Activated CD8-positive, alpha-beta memory T cell treated with anti-CD3 and anti-CD28 coated beads, Interleukin-2, amount 10 ng/mL, durations not matched to agents 7 days and 5 days (primary cell): ENCODE results near the gene YIF1A. TPM values are rescaled to one million over a fixed set of nuclear protein-coding genes. Genes with fewer than 3 reads are reported as not detected.

Source experiments
- ATAC-seq: fragments of 150-1000 bp; cut with Tn5 transposase; one replicate; pipeline ENCODE4 v1.10.0; 2021; ENCODE audit warnings: moderate library complexity
- CTCF ChIA-PET: fragments of 350-600 bp; sonication (Branson Sonifier 250); formaldehyde crosslinking; loops from one replicate; lab custom pipeline; 2021; ENCODE audit warnings: antibody characterized with exemption; lab: Charles Lee
- DNase-seq: peaks from one replicate; pipeline ENCODE4 v3.0.0-alpha.2; 2020
- H3K27ac Mint-ChIP-seq: one replicate; pipeline ENCODE4 v1.8.0; 2021; ENCODE audit warnings: mild to moderate bottlenecking, mixed read lengths
- H3K27me3 Mint-ChIP-seq: one replicate; pipeline ENCODE4 v1.8.0; 2021; ENCODE audit warnings: mixed read lengths
- H3K36me3 Mint-ChIP-seq: one replicate; pipeline ENCODE4 v1.8.0; 2021; ENCODE audit warnings: mild to moderate bottlenecking, mixed read lengths
- H3K4me1 Mint-ChIP-seq: one replicate; pipeline ENCODE4 v1.8.0; 2021; ENCODE audit warnings: mixed read lengths
- H3K4me3 Mint-ChIP-seq: one replicate; pipeline ENCODE4 v1.8.0; 2021; ENCODE audit warnings: mild to moderate bottlenecking, moderate library complexity, mixed read lengths
- H3K9me3 Mint-ChIP-seq: one replicate; pipeline ENCODE4 v1.8.0; 2022; ENCODE audit warnings: low read depth, mixed read lengths
- total RNA-seq, 2 experiments: library from RNA; stranded (reverse); gene quantifications; one replicate each; pipeline ENCODE4 v1.2.3, GENCODE V29; 2021

The YIF1A gene
- total RNA-seq, 2 experiments from 2014 or later = 56.5 to 73.9 TPM

DNA sequence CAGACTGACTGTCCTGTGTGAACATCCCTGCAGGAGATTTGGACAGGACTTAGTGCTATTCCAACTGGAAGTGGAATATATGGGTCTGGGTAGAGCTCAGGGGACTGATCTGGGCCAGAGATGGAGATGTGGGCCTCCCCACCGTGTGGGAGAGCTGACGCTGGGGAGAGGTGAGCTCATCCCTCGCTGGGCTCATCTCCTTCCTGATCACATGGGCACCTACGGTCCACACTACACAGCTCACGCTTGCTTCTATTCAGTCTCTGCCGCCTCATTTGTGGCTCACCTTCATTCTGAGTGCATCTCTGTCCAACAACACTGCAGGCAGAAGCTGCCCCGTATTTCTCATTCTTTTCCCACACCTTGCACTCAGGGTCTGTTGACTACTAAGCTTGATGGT is 37.1 kb downstream of the YIF1A start:
- ATAC-seq = no peak
- no peaks in the 10 kb centered on the region for H3K27me3 Mint-ChIP-seq
- CTCF ChIA-PET = interaction anchor here (0.9 to 1.4 kb wide), 3 partner anchors 11 to 31 kb away, joined by 3 to 5 read pairs (median 3); no protein-coding TSS in a partner anchor
- no peak for DNase-seq
- H3K27ac Mint-ChIP-seq = no peak overlapping the region
- H3K4me1 Mint-ChIP-seq = peaks cover 9% of the 10 kb centered on the region
- no peak overlapping the region for H3K4me3 Mint-ChIP-seq
- no peaks in the 10 kb centered on the region for H3K9me3 Mint-ChIP-seq
- H3K36me3 Mint-ChIP-seq = no peaks in the 10 kb centered on the region

DNA sequence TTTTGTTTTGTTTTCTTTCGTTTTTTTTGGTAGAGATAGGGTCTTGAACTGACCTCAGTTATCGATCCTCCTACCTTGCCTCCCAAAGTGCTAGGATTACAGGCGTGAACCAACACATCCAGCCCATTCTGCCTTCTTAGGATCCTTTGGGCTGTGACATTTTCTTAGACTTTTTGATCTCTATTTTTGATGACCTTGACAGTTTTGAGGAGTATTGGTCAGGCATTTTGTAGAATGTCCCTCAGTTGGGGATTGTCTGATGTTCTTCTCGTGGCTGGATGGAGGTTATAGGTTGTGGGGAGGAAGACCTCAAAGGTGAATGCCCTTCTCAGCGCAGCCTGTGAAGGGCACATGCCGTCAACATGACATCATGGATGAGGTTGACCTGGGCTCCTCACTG is 40.0 kb downstream of the YIF1A start:
- H3K27ac Mint-ChIP-seq = no peak overlapping the region
- H3K36me3 Mint-ChIP-seq = no peaks in the 10 kb centered on the region
- CTCF ChIA-PET = no interaction called here
- no peak for DNase-seq
- H3K4me3 Mint-ChIP-seq = no peak overlapping the region
- H3K9me3 Mint-ChIP-seq = no peaks in the 10 kb centered on the region
- H3K27me3 Mint-ChIP-seq = no peaks in the 10 kb centered on the region
- ATAC-seq = no peak
- H3K4me1 Mint-ChIP-seq = no peaks in the 10 kb centered on the region

DNA sequence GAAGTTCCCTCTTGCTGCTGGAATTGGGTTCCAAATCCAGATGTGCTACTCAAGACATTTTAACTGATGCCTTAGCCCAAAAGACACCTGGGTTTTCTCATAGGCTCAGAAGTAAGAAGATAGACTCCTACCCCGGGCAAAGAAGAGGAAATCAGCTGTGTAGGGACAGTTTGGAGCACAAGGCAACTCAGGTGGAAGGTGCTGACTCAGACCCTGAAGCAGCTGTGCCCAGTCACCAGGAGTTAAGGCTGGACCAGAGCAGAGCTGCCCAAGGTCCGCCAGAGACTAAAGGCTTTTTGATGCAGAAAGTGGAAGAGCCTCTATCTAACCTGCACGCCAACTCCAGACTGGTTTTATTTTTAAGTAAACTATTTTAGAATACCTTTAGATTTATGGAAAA is 41.1 kb downstream of the YIF1A start:
- H3K4me1 Mint-ChIP-seq = no peaks in the 10 kb centered on the region
- no peak for DNase-seq
- CTCF ChIA-PET = interaction anchor here (3.1 kb wide), 1 partner anchor 25 kb away, joined by 8 read pairs; no protein-coding TSS in a partner anchor
- no peak for ATAC-seq
- no peak overlapping the region for H3K27ac Mint-ChIP-seq
- no peaks in the 10 kb centered on the region for H3K9me3 Mint-ChIP-seq
- H3K36me3 Mint-ChIP-seq = no peaks in the 10 kb centered on the region
- H3K4me3 Mint-ChIP-seq = no peak overlapping the region
- no peaks in the 10 kb centered on the region for H3K27me3 Mint-ChIP-seq

DNA sequence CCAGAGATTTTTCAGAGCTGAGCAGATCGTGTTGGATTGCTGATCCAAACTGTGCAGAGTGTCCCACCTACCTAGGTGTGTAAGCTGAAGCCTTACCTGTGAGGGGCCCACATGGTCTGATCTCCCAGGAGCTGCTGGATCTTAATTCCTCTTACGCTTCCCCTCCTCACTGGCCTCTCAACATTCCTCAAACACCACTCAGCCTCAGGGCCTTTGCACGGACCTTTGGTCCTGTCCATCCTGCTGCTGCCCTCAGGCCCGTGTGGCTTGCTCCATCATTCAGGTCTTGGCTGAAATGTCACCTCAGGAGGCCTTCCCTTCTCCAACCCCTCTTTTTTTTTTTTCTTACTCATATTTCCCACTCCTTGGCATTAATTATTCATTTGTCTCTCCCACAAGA is 41.6 kb downstream of the YIF1A start:
- no peaks in the 10 kb centered on the region for H3K27me3 Mint-ChIP-seq
- H3K27ac Mint-ChIP-seq = no peak overlapping the region

DNA sequence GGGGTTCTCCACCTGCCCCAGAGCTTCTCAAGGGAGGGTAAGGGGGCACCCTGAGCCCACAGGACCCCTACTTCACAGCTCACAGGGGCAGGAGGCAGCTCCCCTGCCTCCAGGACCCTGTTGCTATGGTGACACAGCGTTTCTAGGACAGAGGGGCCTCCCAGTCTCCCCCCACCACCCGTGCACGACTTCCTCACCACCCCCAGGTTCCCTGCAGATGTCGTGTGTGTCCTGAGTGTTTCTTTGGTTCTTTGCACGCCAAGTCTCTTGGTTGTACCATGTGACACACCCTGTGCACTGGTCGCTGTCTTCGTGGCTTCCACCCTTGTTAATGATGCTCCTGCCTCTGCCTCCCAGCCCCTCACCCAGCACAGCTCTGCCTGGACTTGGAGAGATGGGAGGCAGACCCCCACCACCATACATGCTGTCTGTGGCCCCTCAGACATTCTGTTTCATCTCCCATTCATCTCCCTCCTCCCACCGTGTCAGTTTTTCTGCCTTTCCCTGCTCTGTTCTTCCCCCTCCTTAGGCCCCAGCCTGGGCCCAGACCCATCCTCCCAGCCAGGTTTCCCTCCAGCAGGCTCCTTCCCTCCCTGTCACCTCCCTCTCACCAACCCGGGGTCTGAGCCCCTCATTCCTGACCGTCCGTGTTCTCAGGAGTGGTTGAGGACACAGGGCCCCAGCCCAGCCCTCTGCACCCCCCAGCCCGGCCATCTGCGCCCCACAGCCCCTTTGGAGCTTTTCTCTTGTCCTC is 45.0 kb downstream of the YIF1A start:
- no peaks in the 10 kb centered on the region for H3K9me3 Mint-ChIP-seq
- no peaks in the 10 kb centered on the region for H3K4me1 Mint-ChIP-seq
- no peak overlapping the region for H3K4me3 Mint-ChIP-seq
- ATAC-seq (peak; percentile 21), DNase-seq (no peak)
- no peaks in the 10 kb centered on the region for H3K27me3 Mint-ChIP-seq
- CTCF ChIA-PET = interaction anchor here (1.5 kb wide), 1 partner anchor 15 kb away, joined by 3 read pairs; no protein-coding TSS in a partner anchor
- peak overlapping the region; percentile 9 for H3K27ac Mint-ChIP-seq
- H3K36me3 Mint-ChIP-seq = peaks cover 5% of the 10 kb centered on the region

More for the DNA sequence above, 41.6 kb downstream of the YIF1A start:
- DNase-seq (no peak), ATAC-seq (no peak)
- Mint-ChIP-seq H3K36me3 (no peaks in the 10 kb centered on the region), H3K9me3 (no peaks in the 10 kb centered on the region), H3K4me1 (no peaks in the 10 kb centered on the region), H3K4me3 (no peak overlapping the region)
- CTCF ChIA-PET = interaction anchor here (3.1 kb wide), 1 partner anchor 25 kb away, joined by 8 read pairs; no protein-coding TSS in a partner anchor

DNA sequence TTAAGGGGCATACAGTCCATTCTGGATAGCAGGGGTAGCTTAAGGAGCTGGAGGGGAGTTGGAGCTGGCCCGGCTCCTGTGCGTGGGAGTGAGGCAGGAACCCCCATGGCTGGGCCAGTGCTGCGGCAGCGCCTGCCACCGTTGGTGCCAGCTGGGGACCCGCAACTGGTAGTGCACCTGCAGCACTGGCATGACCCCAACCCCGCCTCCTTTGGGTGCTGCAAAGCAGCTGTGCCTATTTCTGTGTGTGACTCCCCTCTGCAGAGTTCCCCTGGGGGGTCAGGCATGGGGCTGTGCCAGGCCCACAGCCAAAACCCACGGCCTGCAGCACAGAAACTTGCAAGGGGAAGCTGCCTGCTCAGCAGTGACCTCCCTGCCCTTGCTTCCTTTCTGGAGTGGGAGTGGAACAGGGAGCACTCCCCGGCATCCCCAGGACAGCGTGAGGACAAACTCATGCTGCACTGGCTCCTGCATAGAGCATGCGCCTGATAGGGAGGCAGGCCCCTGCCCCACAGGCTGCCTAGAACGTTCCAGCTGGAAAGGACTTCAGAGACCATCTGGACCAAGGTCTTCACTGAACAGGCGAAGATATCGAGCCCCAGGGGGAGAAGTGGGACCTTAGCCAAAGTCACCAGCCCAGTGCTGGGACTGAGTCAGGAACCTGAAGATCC is 46.7 kb downstream of the YIF1A start:
- DNase-seq (no peak), ATAC-seq (no peak)
- peaks cover 5% of the 10 kb centered on the region for H3K36me3 Mint-ChIP-seq
- CTCF ChIA-PET = interaction anchor here (0.9 kb wide), 1 partner anchor 23 kb away, joined by 3 read pairs; no protein-coding TSS in a partner anchor
- no peaks in the 10 kb centered on the region for H3K27me3 Mint-ChIP-seq
- no peaks in the 10 kb centered on the region for H3K4me1 Mint-ChIP-seq
- no peak overlapping the region for H3K27ac Mint-ChIP-seq
- no peak overlapping the region for H3K4me3 Mint-ChIP-seq
- H3K9me3 Mint-ChIP-seq = no peaks in the 10 kb centered on the region

DNA sequence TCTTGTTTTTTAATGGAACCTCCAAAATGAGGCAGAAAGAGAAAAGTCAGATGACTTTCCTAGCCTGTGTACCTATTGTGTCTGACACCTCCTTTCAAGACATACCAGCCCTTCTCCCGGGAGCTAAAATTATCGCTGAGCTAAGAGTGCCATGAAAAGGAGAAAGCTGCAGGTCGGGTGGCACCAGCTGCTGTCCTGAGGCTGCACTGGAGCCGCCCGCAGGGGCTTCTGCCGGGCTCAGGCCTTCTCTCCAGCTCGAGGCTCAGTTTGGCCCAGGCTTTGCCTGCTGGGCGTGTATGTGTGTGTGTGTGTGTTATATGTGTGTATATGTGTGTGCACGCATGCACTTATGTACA is 48.2 kb downstream of the YIF1A start:
- DNase-seq = no peak
- Mint-ChIP-seq H3K4me1 (no peaks in the 10 kb centered on the region), H3K4me3 (no peak overlapping the region), H3K36me3 (peaks cover 5% of the 10 kb centered on the region), H3K27me3 (no peaks in the 10 kb centered on the region), H3K9me3 (no peaks in the 10 kb centered on the region), H3K27ac (no peak overlapping the region)
- no peak for ATAC-seq
- CTCF ChIA-PET = interaction anchor here (1.1 to 1.7 kb wide), 3 partner anchors 11 to 42 kb away, joined by 3 to 8 read pairs (median 3); no protein-coding TSS in a partner anchor

DNA sequence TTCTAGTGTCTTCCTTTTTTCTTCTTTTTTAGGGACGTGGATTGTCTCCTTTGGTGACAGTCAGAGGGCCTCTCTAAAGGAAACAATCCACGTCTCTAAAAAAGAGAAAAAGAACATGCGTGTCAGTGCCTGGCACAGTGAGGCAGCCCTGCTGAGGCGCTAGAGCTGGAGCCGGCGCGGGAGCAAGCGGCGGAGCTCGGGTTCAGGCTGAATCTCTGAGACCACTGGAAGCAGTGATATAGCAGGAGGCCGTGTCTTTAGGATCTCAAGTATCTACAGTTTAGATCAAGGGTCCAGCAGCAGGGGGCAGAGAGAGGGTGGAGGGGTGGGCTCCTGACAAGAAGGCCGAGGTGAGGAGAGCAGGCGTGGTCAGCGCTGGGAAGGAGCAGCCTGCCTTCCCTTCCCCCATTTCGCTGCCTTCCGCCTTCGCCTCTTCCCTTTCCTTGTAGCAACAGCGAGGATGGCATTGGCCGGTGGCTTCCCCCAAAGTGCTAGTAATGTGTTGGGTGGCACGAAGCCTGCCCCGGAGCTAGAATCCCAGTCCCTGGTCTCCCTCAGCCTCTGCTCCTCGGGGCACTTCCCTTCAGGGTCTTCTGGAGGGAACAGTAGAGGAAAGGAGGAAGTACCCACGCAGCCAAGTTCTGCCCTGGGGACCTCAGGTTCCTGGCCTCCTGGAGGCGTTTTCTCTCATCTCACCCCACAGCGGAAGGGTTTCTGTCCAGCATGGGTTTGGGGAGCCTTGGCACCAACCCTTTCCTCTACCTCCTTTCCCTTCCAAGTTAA is 48.8 kb downstream of the YIF1A start:
- no peaks in the 10 kb centered on the region for H3K9me3 Mint-ChIP-seq
- CTCF ChIA-PET = interaction anchor here (1.1 to 1.7 kb wide), 3 partner anchors 11 to 43 kb away, joined by 3 to 8 read pairs (median 3); no protein-coding TSS in a partner anchor
- H3K4me1 Mint-ChIP-seq = no peaks in the 10 kb centered on the region
- DNase-seq (no peak), ATAC-seq (no peak)
- H3K27ac Mint-ChIP-seq = no peak overlapping the region
- H3K4me3 Mint-ChIP-seq = no peak overlapping the region
- H3K27me3 Mint-ChIP-seq = no peaks in the 10 kb centered on the region
- peaks cover 5% of the 10 kb centered on the region for H3K36me3 Mint-ChIP-seq

DNA sequence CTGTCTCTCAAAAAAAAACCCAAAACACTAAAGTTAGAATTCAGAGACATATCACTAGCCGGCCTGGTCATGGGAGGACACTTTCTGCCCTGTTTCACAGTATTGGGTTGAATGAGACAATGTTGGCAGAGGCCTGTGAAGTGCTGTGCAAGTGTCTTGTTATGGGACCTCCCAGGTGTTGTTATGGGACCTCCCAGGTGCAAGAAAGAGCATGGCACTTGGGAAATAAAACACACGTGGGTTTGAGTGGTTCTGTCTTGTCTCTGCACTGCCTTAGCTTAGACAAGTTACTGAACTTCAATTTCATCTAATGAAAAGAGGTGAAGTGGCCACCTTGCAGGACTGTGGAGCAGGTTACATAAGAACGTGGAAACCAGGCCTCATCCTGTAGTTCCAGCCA is 49.4 kb downstream of the YIF1A start:
- no peak for ATAC-seq
- CTCF ChIA-PET = no interaction called here

DNA sequence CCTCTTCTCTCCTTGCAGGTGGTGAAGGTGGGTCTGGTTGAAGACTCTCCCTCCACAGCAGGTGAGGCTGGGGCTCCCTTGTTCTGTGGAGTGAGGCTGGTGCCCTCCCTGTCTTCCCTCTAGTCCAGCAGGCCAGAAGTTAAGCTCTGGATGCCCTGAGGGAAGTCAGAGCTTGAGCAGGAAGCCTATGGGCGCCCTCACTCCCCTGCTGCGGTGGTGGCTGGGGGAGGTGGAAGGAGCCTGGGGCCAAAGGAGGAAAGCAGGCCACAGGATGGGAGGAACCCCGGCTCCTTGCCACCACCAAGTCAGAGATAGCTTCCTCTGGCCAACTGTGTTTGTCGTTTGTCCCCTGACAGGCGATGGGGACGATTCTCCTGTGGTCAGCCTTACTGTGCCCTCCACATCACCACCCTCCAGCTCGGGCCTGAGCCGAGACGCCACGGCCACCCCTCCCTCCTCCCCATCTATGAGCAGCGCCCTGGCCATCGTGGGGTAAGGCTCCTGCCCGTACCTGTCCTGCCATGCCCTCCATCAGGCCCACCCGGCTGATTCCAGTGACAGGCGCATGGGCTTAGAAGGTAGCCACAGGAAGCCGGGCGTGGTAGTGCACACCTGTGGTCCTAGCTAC is 50.0 kb downstream of the YIF1A start:
- Mint-ChIP-seq H3K9me3 (no peaks in the 10 kb centered on the region), H3K4me1 (no peaks in the 10 kb centered on the region), H3K27me3 (no peaks in the 10 kb centered on the region), H3K27ac (no peak overlapping the region), H3K36me3 (peaks cover 8% of the 10 kb centered on the region), H3K4me3 (no peak overlapping the region)
- ATAC-seq = no peak
- no peak for DNase-seq
- CTCF ChIA-PET = interaction anchor here (1.3 kb wide), 1 partner anchor 17 kb away, joined by 5 read pairs; no protein-coding TSS in a partner anchor

More for the DNA sequence above, 49.4 kb downstream of the YIF1A start:
- no peak for DNase-seq
- Mint-ChIP-seq H3K4me1 (no peaks in the 10 kb centered on the region), H3K9me3 (no peaks in the 10 kb centered on the region), H3K36me3 (peaks cover 5% of the 10 kb centered on the region), H3K27me3 (no peaks in the 10 kb centered on the region), H3K27ac (no peak overlapping the region), H3K4me3 (no peak overlapping the region)

DNA sequence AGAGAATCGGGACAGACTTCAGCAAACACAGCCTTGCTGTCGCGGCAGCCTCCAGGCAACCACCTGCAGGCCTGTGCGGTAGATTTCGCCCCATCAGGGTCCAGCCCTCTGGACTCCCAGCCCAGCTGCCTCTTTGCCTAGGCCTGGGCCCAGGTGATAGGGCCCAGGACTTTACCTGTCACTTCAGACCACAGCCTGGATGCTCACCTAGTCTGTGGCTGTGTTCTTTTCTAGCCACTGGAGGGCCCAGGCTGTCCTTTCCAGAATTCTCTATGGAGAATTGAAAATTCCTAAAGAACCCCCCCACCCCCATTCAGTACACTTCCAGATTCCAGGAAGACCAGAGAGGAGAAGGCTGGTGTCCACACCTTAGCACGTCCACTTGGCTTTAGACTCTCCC is 51.1 kb downstream of the YIF1A start:
- Mint-ChIP-seq H3K27me3 (no peaks in the 10 kb centered on the region), H3K4me3 (no peak overlapping the region), H3K36me3 (peaks cover 11% of the 10 kb centered on the region), H3K4me1 (no peaks in the 10 kb centered on the region), H3K27ac (peak overlapping the region; percentile 62), H3K9me3 (no peaks in the 10 kb centered on the region)
- CTCF ChIA-PET = interaction anchor here (1.3 kb wide), 1 partner anchor 16 kb away, joined by 5 read pairs; no protein-coding TSS in a partner anchor
- ATAC-seq (no peak), DNase-seq (no peak)

DNA sequence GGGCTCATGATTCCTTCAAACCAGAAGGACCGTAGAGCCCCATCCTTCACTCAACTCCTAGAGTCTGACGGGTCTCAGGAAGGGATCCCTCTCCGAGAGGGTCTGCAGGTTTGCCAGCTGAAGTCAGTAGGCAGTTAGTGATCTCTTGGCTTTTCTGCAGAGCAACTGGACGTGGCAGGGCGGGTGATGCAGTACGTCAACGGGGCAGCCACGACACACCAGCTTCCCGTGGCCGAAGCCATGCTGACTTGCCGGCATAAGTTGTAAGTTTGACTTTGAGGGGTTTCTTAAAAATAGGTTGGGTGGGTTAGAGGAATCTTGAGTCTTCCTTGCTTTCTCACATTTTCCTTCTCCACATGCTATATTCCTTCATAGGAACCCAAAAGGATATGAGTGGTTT is 53.8 kb downstream of the YIF1A start:
- peak overlapping the region; percentile 8 for H3K27ac Mint-ChIP-seq
- no peak overlapping the region for H3K4me3 Mint-ChIP-seq
- no peaks in the 10 kb centered on the region for H3K27me3 Mint-ChIP-seq
- CTCF ChIA-PET = interaction anchor here (1.2 kb wide), 1 partner anchor 13 kb away, joined by 3 read pairs; no protein-coding TSS in a partner anchor
- H3K4me1 Mint-ChIP-seq = no peaks in the 10 kb centered on the region
- peaks cover 14% of the 10 kb centered on the region for H3K36me3 Mint-ChIP-seq
- ATAC-seq = no peak
- DNase-seq = no peak
- no peaks in the 10 kb centered on the region for H3K9me3 Mint-ChIP-seq
